A549 (cell line): ENCODE data around the gene RALBP1.

Experiments used
- ELK1 ChIP-seq: fragments of 150-350 bp; IDR thresholded peaks from 2 replicates; pipeline ENCODE4 v1.6.1; 2014; ENCODE audit warnings: low read depth, mild to moderate bottlenecking, low read length
- ESRRA ChIP-seq: fragments of 150-350 bp; IDR thresholded peaks from 2 replicates; pipeline ENCODE4 v1.6.1; 2014; ENCODE audit warnings: mild to moderate bottlenecking, low read length, borderline replicate concordance
- GATA3 ChIP-seq: IDR thresholded peaks from 2 replicates; pipeline ENCODE4 v1.6.1; 2012; ENCODE audit warnings: borderline replicate concordance
- JUN ChIP-seq, 2 experiments: fragments of >200 bp; sonication (Bioruptor Twin); formaldehyde crosslinking; IDR thresholded peaks; 2 replicates in 1 of 2; 3 replicates in 1 of 2; pipeline ENCODE4 v1.6.1; 2016 to 2017
- JUNB ChIP-seq: fragments of >200 bp; sonication (Bioruptor Twin); formaldehyde crosslinking; IDR thresholded peaks from 2 replicates; pipeline ENCODE4 v1.6.1; 2016
- NFE2L2 ChIP-seq: fragments of 150-350 bp; conservative IDR thresholded peaks from 2 replicates; pipeline ENCODE4 v1.6.1; 2014; ENCODE audit warnings: low read length
- PBX3 ChIP-seq: IDR thresholded peaks from 2 replicates; pipeline ENCODE4 v1.6.1; 2012
- POLR2AphosphoS2 ChIP-seq: conservative IDR thresholded peaks from 2 replicates; pipeline ENCODE4 v1.6.1; 2012; ENCODE audit warnings: low read length, improper control_type of control experiment, inconsistent platforms
- RAD21 ChIP-seq, 2 experiments: fragments of >200 bp in 1 of 2; sonication (Bioruptor Twin) in 1 of 2; formaldehyde crosslinking in 1 of 2; IDR thresholded peaks in 1 of 2; conservative IDR thresholded peaks in 1 of 2; 2 replicates in 1 of 2; 3 replicates in 1 of 2; pipeline ENCODE4 v1.6.1; 2012 to 2018; ENCODE audit warnings: inconsistent platforms in 1 of 2
- REST ChIP-seq: fragments of 200-600 bp; sonication (generic); IDR thresholded peaks from 2 replicates; pipeline ENCODE4 v1.6.1; 2016; ENCODE audit warnings: antibody characterized with exemption, mild to moderate bottlenecking, moderate library complexity
- RFX5 ChIP-seq: fragments of 450-650 bp; IDR thresholded peaks from 2 replicates; pipeline ENCODE4 v1.7.1; 2014; ENCODE audit warnings: antibody characterized with exemption, mild to moderate bottlenecking, moderate library complexity
- ZFP36 ChIP-seq: fragments of 450-650 bp; IDR thresholded peaks from 2 replicates; pipeline ENCODE4 v1.6.1; 2014; ENCODE audit warnings: borderline replicate concordance; ENCODE audit not compliant: partially characterized antibody
- TF ChIP-seq, protein P1 (sequence below): fragments of >200 bp; sonication (Bioruptor Twin); formaldehyde crosslinking; IDR thresholded peaks from 3 replicates; pipeline ENCODE4 v1.5.1; 2016
- TF ChIP-seq, protein P2 (sequence below): fragments of >200 bp; sonication (Bioruptor Twin); formaldehyde crosslinking; IDR thresholded peaks from 3 replicates; pipeline ENCODE4 v1.6.1; 2016

GRCh38 chr18:9488538-9488937 lies 13.2 kb downstream of the RALBP1 start:
- TF ChIP-seq, protein P1, sequence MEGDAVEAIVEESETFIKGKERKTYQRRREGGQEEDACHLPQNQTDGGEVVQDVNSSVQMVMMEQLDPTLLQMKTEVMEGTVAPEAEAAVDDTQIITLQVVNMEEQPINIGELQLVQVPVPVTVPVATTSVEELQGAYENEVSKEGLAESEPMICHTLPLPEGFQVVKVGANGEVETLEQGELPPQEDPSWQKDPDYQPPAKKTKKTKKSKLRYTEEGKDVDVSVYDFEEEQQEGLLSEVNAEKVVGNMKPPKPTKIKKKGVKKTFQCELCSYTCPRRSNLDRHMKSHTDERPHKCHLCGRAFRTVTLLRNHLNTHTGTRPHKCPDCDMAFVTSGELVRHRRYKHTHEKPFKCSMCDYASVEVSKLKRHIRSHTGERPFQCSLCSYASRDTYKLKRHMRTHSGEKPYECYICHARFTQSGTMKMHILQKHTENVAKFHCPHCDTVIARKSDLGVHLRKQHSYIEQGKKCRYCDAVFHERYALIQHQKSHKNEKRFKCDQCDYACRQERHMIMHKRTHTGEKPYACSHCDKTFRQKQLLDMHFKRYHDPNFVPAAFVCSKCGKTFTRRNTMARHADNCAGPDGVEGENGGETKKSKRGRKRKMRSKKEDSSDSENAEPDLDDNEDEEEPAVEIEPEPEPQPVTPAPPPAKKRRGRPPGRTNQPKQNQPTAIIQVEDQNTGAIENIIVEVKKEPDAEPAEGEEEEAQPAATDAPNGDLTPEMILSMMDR = no peak
- TF ChIP-seq RAD21 (conservative IDR thresholded peaks at IDR 0.05 in 1 of 2, IDR thresholded peaks at IDR 0.05 in 1 of 2) (no peak), GATA3 (no peak), JUN (IDR thresholded peaks at IDR 0.05) (no peak), JUNB (no peak), RFX5 (no peak), ZFP36 (no peak), PBX3 (no peak), ESRRA (no peak), NFE2L2 (no peak), REST (no peak), POLR2AphosphoS2 (no peak), ELK1 (no peak)
- TF ChIP-seq, protein P2, sequence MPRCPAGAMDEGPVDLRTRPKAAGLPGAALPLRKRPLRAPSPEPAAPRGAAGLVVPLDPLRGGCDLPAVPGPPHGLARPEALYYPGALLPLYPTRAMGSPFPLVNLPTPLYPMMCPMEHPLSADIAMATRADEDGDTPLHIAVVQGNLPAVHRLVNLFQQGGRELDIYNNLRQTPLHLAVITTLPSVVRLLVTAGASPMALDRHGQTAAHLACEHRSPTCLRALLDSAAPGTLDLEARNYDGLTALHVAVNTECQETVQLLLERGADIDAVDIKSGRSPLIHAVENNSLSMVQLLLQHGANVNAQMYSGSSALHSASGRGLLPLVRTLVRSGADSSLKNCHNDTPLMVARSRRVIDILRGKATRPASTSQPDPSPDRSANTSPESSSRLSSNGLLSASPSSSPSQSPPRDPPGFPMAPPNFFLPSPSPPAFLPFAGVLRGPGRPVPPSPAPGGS = no peak
